PC-3 (cell line): ENCODE data around the gene ELMOD3.

Experiments used
- CTCF ChIP-seq: fragments of 300-600 bp; sonication (generic); conservative IDR thresholded peaks from 2 replicates; pipeline ENCODE4 v1.5.1; 2017; ENCODE audit warnings: antibody characterized with exemption, low read depth, mild to moderate bottlenecking, low read length
- EZH2 ChIP-seq: fragments of 300-600 bp; sonication (generic); IDR thresholded peaks from one replicate; pipeline ENCODE4 v1.6.1; 2017; ENCODE audit warnings: antibody characterized with exemption, mild to moderate bottlenecking, low read length; ENCODE audit not compliant: unreplicated experiment

- TF ChIP-seq EZH2 (no peak), CTCF (peak; percentile 99)
Observed at GRCh38 chr2:85420536-85421259, 66.1 kb downstream of the ELMOD3 start.
